ENCODE data around the gene PAX5.

PAX5 gene

DNA sequence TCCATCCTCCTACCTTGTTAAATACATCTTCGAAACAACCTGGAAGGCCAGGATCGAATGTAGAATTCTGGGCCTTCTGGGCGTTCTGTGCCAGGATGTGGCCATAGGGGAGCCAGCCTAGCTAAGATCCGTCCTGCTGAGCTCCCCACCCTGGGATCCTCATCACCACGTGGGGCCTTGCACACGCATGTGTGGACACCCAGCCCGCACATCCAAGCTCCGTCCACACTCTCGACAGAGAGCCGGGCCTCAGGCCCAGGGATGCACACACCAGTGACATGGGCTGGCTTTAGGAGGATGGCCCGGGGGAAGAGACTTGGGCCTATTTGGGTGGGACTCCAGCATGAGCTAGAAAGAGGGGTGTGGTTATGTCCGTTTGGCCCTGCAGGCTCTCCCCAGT, 154.0 kb downstream of the PAX5 start:
- Histone ChIP-seq H3K27ac (ENCODE audit: extremely low read depth, low read depth, low read length) (no peak overlapping the region), H3K9me3 (ENCODE audit: control insufficient read depth, insufficient read depth, low read depth, low read length) (no peaks in the 10 kb centered on the region), H3K4me3 (ENCODE audit: low read depth, low read length) (no peak overlapping the region), H3K36me3 (ENCODE audit: control insufficient read depth in 2 of 2, insufficient read depth in 1 of 2, low read length in 2 of 2) (no peaks in the 10 kb centered on the region), H3K4me1 (ENCODE audit: control insufficient read depth, insufficient read depth, low read length) (no peaks in the 10 kb centered on the region)
- POLR2A ChIA-PET, result no interaction called here
- CTCF ChIA-PET, result interaction anchor here (0.5 to 2.7 kb wide), 3 partner anchors 112 to 187 kb away, joined by 3 to 13 read pairs (median 5); no protein-coding TSS in a partner anchor
- TF ChIP-seq, protein P1, sequence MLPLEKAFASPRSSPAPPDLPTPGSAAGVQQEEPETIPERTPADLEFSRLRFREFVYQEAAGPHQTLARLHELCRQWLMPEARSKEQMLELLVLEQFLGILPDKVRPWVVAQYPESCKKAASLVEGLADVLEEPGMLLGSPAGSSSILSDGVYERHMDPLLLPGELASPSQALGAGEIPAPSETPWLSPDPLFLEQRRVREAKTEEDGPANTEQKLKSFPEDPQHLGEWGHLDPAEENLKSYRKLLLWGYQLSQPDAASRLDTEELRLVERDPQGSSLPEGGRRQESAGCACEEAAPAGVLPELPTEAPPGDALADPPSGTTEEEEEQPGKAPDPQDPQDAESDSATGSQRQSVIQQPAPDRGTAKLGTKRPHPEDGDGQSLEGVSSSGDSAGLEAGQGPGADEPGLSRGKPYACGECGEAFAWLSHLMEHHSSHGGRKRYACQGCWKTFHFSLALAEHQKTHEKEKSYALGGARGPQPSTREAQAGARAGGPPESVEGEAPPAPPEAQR (tag by site-specific recombination; IDR thresholded peaks at IDR 0.05), result no peak
- TF ChIP-seq ZNF214 (tag by site-specific recombination; IDR thresholded peaks at IDR 0.05; ENCODE audit: borderline replicate concordance), result no peak
- TF ChIP-seq ZNF16 (tag by site-specific recombination; IDR thresholded peaks at IDR 0.05; ENCODE audit: low read depth), result no peak
- no peak for TF ChIP-seq ZNF10 (tag by site-specific recombination; IDR thresholded peaks at IDR 0.05)
- TF ChIP-seq ZNF473 (tag by site-specific recombination; IDR thresholded peaks at IDR 0.05), result no peak
- no peak for TF ChIP-seq ZNF514 (tag by site-specific recombination; IDR thresholded peaks at IDR 0.05)
- no peak for TF ChIP-seq IKZF3 (tag by site-specific recombination; IDR thresholded peaks at IDR 0.05)
- TF ChIP-seq ZNF670 (tag by site-specific recombination; IDR thresholded peaks at IDR 0.05; ENCODE audit: low read depth), result no peak
- TF ChIP-seq WT1 (tag by site-specific recombination; IDR thresholded peaks at IDR 0.05), result no peak
- TF ChIP-seq, protein P2, sequence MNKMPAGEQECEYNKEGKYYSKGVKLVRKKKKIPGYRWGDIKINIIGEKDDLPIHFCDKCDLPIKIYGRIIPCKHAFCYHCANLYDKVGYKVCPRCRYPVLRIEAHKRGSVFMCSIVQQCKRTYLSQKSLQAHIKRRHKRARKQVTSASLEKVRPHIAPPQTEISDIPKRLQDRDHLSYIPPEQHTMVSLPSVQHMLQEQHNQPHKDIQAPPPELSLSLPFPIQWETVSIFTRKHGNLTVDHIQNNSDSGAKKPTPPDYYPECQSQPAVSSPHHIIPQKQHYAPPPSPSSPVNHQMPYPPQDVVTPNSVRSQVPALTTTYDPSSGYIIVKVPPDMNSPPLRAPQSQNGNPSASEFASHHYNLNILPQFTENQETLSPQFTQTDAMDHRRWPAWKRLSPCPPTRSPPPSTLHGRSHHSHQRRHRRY (tag by site-specific recombination; IDR thresholded peaks at IDR 0.05), result no peak
- no peak for TF ChIP-seq ZNF76 (tag by site-specific recombination; IDR thresholded peaks at IDR 0.05; ENCODE audit: borderline replicate concordance, low read depth)
- TF ChIP-seq ZNF366 (tag by site-specific recombination; conservative IDR thresholded peaks at IDR 0.05), result no peak
- TF ChIP-seq ZNF133 (tag by site-specific recombination; IDR thresholded peaks at IDR 0.05), result no peak
- TF ChIP-seq ZNF510 (tag by site-specific recombination; IDR thresholded peaks at IDR 0.05; ENCODE audit: insufficient replicate concordance), result no peak
- no peak for TF ChIP-seq EGR2 (tag by site-specific recombination; IDR thresholded peaks at IDR 0.05; ENCODE audit: low read depth)
- TF ChIP-seq MYNN (tag by site-specific recombination; IDR thresholded peaks at IDR 0.05; ENCODE audit: borderline replicate concordance), result no peak
- TF ChIP-seq ZFP37 (tag by site-specific recombination; IDR thresholded peaks at IDR 0.05), result no peak
- no peak for TF ChIP-seq ZNF658 (tag by site-specific recombination; IDR thresholded peaks at IDR 0.05)
- no peak for TF ChIP-seq GLIS2 (tag by site-specific recombination; IDR thresholded peaks at IDR 0.05)

DNA sequence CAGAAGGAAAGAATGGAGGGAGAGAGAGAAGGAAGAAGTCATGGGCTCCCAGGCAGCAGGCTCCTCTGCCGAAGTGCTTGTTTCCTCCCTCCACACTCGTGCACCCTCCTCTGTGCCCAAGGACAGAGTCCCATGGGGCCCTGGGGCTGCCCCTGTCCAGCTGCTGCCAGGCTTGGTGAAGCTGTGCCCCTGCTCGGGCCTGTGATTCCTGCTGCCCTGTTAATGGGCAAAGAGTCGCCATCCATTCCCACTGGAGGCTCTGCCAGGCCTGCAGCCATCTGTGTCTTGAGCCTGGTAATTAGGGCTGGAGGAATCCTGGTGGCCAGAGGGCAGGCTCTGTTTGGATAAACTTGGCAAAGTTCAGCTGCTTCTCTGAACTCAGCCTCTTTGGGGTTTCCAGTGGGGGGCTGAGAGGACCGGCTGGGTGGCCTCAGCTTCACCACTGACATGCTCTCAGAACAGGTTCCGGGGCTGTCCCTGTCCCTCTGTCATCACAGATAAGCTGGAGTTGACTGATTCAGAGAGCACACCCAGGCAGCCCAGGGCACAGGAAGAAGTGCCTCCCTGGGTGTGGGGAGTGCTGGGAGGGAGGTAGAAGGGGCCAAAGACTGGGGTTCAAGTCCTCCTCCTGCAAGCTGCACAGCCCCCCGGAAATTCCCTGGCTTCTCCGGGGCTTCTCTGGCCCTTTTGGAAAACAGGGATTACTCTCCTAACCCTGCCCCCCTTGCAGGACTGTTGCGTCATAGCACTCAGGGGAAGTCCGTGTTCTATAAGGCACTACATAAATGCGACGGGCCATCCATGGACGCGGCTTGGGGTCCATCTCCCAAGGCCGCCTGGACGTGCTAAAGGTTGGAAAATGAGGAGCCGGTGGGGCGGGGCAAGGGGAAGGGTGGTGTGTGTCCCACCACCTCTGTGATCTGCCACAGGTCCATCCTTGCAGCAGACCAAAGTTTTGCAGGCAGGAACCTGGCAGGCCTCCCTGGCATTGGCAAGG, 154.8 kb downstream of the PAX5 start:
- TF ChIP-seq ZNF548 (tag by site-specific recombination; IDR thresholded peaks at IDR 0.05) (no peak), KLF9 (tag by site-specific recombination; IDR thresholded peaks at IDR 0.05; ENCODE audit: low read depth) (no peak), ZIC2 (tag by site-specific recombination; IDR thresholded peaks at IDR 0.05) (no peak), ZNF701 (tag by site-specific recombination; IDR thresholded peaks at IDR 0.05) (no peak), ZNF48 (tag by site-specific recombination; IDR thresholded peaks at IDR 0.05) (no peak), ZNF830 (tag by site-specific recombination; IDR thresholded peaks at IDR 0.05; ENCODE audit: low read depth) (no peak), ZNF133 (tag by site-specific recombination; IDR thresholded peaks at IDR 0.05) (no peak), ZNF791 (tag by site-specific recombination; IDR thresholded peaks at IDR 0.05) (no peak)
- TF ChIP-seq, protein P3, sequence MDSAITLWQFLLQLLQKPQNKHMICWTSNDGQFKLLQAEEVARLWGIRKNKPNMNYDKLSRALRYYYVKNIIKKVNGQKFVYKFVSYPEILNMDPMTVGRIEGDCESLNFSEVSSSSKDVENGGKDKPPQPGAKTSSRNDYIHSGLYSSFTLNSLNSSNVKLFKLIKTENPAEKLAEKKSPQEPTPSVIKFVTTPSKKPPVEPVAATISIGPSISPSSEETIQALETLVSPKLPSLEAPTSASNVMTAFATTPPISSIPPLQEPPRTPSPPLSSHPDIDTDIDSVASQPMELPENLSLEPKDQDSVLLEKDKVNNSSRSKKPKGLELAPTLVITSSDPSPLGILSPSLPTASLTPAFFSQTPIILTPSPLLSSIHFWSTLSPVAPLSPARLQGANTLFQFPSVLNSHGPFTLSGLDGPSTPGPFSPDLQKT (IDR thresholded peaks at IDR 0.05; ENCODE audit: borderline replicate concordance, low read depth, low read length), result no peak
- Histone ChIP-seq H3K4me1 (ENCODE audit: control insufficient read depth, insufficient read depth, low read length) (no peaks in the 10 kb centered on the region), H3K4me3 (ENCODE audit: low read depth, low read length) (no peak overlapping the region), H3K27ac (ENCODE audit: extremely low read depth, low read depth, low read length) (no peak overlapping the region), H3K9me3 (ENCODE audit: control insufficient read depth, insufficient read depth, low read depth, low read length) (no peaks in the 10 kb centered on the region), H3K36me3 (ENCODE audit: control insufficient read depth in 2 of 2, insufficient read depth in 1 of 2, low read length in 2 of 2) (no peaks in the 10 kb centered on the region)
- CTCF ChIA-PET, result interaction anchor here (0.5 to 2.7 kb wide), 5 partner anchors 17 to 170 kb away, joined by 3 to 13 read pairs (median 4); no protein-coding TSS in a partner anchor
- POLR2A ChIA-PET, result no interaction called here

All from HEK293 (cell line).